RWPE2 (cell line): ENCODE measurements around the gene GNRHR.
A peak's percentile ranks its signal among the peaks of the same experiment; 100 is the strongest.
"Not testable (repeated sequence)": the region's sequence is repeated elsewhere in the genome, so short reads cannot be mapped to it uniquely, and the experiment has no call there.

Experiments used
- ATAC-seq: fragments of 200-7000 bp; cut with Tn5 transposase; 3 replicates; pipeline ENCODE4 v1.9.1; 2021; ENCODE audit warnings: low read depth
- DNase-seq: peaks from one replicate; pipeline ENCODE4 v3.0.0-alpha.2; 2020; ENCODE audit warnings: low spot score
- H3K27ac ChIP-seq: fragments of 450-650 bp; 2 replicates; pipeline ENCODE4 v1.5.1; 2017; ENCODE audit warnings: mild to moderate bottlenecking; ENCODE audit not compliant: poor library complexity, severe bottlenecking
- H3K27me3 ChIP-seq: fragments of 250-450 bp; sonication (Bioruptor Pico); 2 replicates; pipeline ENCODE4 v1.5.1; 2021; ENCODE audit warnings: mild to moderate bottlenecking, moderate library complexity; ENCODE audit not compliant: insufficient read depth, poor library complexity, severe bottlenecking
- H3K36me3 ChIP-seq: fragments of 250-450 bp; sonication (Bioruptor Pico); 2 replicates; pipeline ENCODE4 v1.5.1; 2020; ENCODE audit warnings: low read depth, mild to moderate bottlenecking, moderate library complexity
- H3K4me1 ChIP-seq: fragments of 250-450 bp; sonication (Bioruptor Pico); 2 replicates; pipeline ENCODE4 v1.5.1; 2021; ENCODE audit warnings: mild to moderate bottlenecking, moderate library complexity; ENCODE audit not compliant: insufficient read depth, poor library complexity, severe bottlenecking
- H3K4me3 ChIP-seq: fragments of 250-450 bp; sonication (Bioruptor Pico); 2 replicates; pipeline ENCODE4 v1.5.1; 2021; ENCODE audit warnings: mild to moderate bottlenecking, moderate library complexity; ENCODE audit not compliant: severe bottlenecking
- H3K9me3 ChIP-seq: fragments of 250-450 bp; sonication (Bioruptor Pico); 2 replicates; pipeline ENCODE4 v1.5.1; 2021; ENCODE audit warnings: mild to moderate bottlenecking, moderate library complexity; ENCODE audit not compliant: severe bottlenecking
- CTCF ChIP-seq: fragments of 450-650 bp; IDR thresholded peaks from one replicate; pipeline ENCODE4 v1.5.1; 2017; ENCODE audit warnings: mild to moderate bottlenecking, moderate library complexity; ENCODE audit not compliant: poor library complexity, severe bottlenecking

The GNRHR gene

DNA sequence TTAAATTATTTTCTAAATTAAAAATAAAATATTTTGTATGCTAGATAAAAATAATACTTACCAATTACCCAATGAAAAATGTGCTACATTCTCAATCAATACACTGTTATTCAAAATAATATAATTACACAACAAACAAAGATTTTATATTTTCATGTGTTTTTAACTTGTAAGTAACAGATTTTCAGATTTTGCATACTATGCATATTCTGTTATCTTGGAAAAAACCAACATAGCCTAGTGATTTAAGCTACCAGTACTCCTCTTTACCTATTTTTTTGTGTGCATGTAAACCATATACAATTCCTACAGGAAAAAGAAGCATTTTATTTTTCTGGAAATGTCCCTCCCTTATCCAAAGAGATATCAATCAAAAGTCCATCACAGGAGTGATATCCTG is 10.0 kb upstream of the GNRHR start:
- Histone ChIP-seq H3K27me3 (no peaks in the 10 kb centered on the region), H3K4me1 (peaks cover 3% of the 10 kb centered on the region), H3K9me3 (no peaks in the 10 kb centered on the region), H3K36me3 (no peaks in the 10 kb centered on the region), H3K4me3 (no peak overlapping the region), H3K27ac (no peak overlapping the region)
- no peak for ATAC-seq
- no peak for TF ChIP-seq CTCF
- DNase-seq = no peak

- no peak overlapping the region for H3K27ac ChIP-seq
These were observed 7.9 kb upstream of the GNRHR start for GRCh38 chr4:67762086-67762485.

DNA sequence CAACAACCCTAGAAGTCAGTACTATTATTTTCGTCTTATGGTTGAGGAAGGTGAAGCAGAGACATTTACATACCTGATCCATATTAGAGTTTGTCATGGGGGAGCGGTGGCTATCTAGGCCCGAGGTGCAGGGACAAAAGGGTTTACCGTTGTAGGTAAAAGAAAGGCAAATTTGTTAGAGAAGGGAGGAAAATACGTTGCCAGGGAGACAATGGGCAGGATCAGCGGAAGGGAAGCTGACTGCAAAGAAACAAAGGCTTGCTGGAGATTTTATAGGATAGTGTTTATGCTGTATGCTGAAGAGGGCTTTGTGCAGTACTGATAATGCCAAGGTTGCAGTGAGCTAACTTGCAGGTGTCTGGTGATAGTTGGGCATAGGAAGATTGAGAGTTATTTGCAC is 2.8 kb upstream of the GNRHR start:
- not testable (repeated sequence) for H3K36me3 ChIP-seq, H3K4me1 ChIP-seq, ATAC-seq, H3K27ac ChIP-seq, H3K27me3 ChIP-seq, H3K9me3 ChIP-seq, H3K4me3 ChIP-seq, DNase-seq

More at GRCh38 chr4:67762086-67762485, 7.9 kb upstream of the GNRHR start:
- no peak for TF ChIP-seq CTCF
- Histone ChIP-seq H3K4me3 (no peak overlapping the region), H3K27me3 (no peaks in the 10 kb centered on the region), H3K36me3 (no peaks in the 10 kb centered on the region), H3K4me1 (peaks cover 3% of the 10 kb centered on the region), H3K9me3 (no peaks in the 10 kb centered on the region)
- no peak for DNase-seq
- ATAC-seq = peak; percentile 23; the same call in 1 of the 3 replicates

- no peaks in the 10 kb centered on the region for H3K9me3 ChIP-seq
- H3K27me3 ChIP-seq = no peaks in the 10 kb centered on the region
- H3K4me3 ChIP-seq = no peak overlapping the region
- no peak for DNase-seq
- no peaks in the 10 kb centered on the region for H3K36me3 ChIP-seq
- H3K27ac ChIP-seq = no peak overlapping the region
- TF ChIP-seq CTCF = no peak
- no peak for ATAC-seq
- peaks cover 6% of the 10 kb centered on the region for H3K4me1 ChIP-seq
These were observed 1.8 kb upstream of the GNRHR start for GRCh38 chr4:67755974-67756373.

- Histone ChIP-seq H3K27me3 (no peaks in the 10 kb centered on the region), H3K36me3 (no peaks in the 10 kb centered on the region), H3K9me3 (no peaks in the 10 kb centered on the region), H3K27ac (no peak overlapping the region), H3K4me1 (peaks cover 9% of the 10 kb centered on the region), H3K4me3 (no peak overlapping the region)
- ATAC-seq (no peak), DNase-seq (no peak)
- TF ChIP-seq CTCF = no peak
These were observed 2.9 kb downstream of the GNRHR start for GRCh38 chr4:67751260-67751659.
